DOHH2 (cell line): ENCODE results near the gene MAP9.

Source experiments
- H3F3A ChIP-seq: fragments of 200-600 bp; sonication (generic), shearing (Covaris generic); 2 replicates; pipeline ENCODE4 v1.6.0; 2016; ENCODE audit warnings: antibody characterized with exemption, mild to moderate bottlenecking; ENCODE audit not compliant: control insufficient read depth, insufficient read depth
- H3K27ac ChIP-seq: fragments of 200-600 bp; sonication (generic); 2 replicates; pipeline ENCODE4 v1.5.1; 2014; ENCODE audit warnings: low read depth, mild to moderate bottlenecking, low read length, moderate library complexity
- H3K27me3 ChIP-seq: fragments of 200-600 bp; sonication (generic); 2 replicates; pipeline ENCODE4 v1.6.1; 2014; ENCODE audit warnings: mild to moderate bottlenecking, low read length, mixed read lengths; ENCODE audit not compliant: control insufficient read depth
- H3K36me3 ChIP-seq: fragments of 200-600 bp; sonication (generic); 2 replicates; pipeline ENCODE4 v1.6.1; 2014; ENCODE audit warnings: mild to moderate bottlenecking, low read length, moderate library complexity, mixed read lengths; ENCODE audit not compliant: control insufficient read depth
- H3K4me1 ChIP-seq: fragments of 200-600 bp; sonication (generic); 2 replicates; pipeline ENCODE4 v1.6.1; 2014; ENCODE audit warnings: mild to moderate bottlenecking, low read length, mixed read lengths; ENCODE audit not compliant: control insufficient read depth
- H3K4me2 ChIP-seq: fragments of 200-600 bp; sonication (generic); 2 replicates; pipeline ENCODE4 v1.6.0; 2014; ENCODE audit warnings: mild to moderate bottlenecking, low read length, moderate library complexity
- H3K4me3 ChIP-seq: fragments of 200-600 bp; sonication (generic); 2 replicates; pipeline ENCODE4 v1.5.1; 2014; ENCODE audit warnings: mild to moderate bottlenecking, low read length, mixed read lengths
- H3K79me2 ChIP-seq: fragments of 200-600 bp; sonication (generic); 2 replicates; pipeline ENCODE4 v1.6.1; 2014; ENCODE audit warnings: mild to moderate bottlenecking, low read length, mixed read lengths; ENCODE audit not compliant: control insufficient read depth
- H3K9me2 ChIP-seq: fragments of 200-600 bp; sonication (generic); replicated peaks from 2 replicates; pipeline ENCODE4 v1.6.1; 2014; ENCODE audit warnings: mild to moderate bottlenecking, low read length, mixed read lengths; ENCODE audit not compliant: control insufficient read depth
- H3K9me3 ChIP-seq: fragments of 200-600 bp; sonication (generic); 2 replicates; pipeline ENCODE4 v1.6.1; 2014; ENCODE audit warnings: antibody characterized with exemption, low read length, mixed read lengths; ENCODE audit not compliant: control insufficient read depth, insufficient read depth
- H4K20me1 ChIP-seq: fragments of 200-600 bp; sonication (generic); 2 replicates; pipeline ENCODE4 v1.6.0; 2014; ENCODE audit warnings: low read depth, mild to moderate bottlenecking, antibody characterized with exemption, low read length, moderate library complexity; ENCODE audit not compliant: control insufficient read depth, insufficient read depth
- EZH2phosphoT487 ChIP-seq: fragments of 200-600 bp; sonication (generic); IDR thresholded peaks from 2 replicates; pipeline ENCODE4 v1.6.1; 2017; ENCODE audit warnings: borderline replicate concordance, mild to moderate bottlenecking, antibody characterized with exemption, low read length, moderate library complexity, mixed read lengths
- TF ChIP-seq, protein P1 (sequence below): fragments of 200-600 bp; sonication (generic); IDR thresholded peaks from one replicate; pipeline ENCODE4 v1.5.1; 2014; ENCODE audit warnings: antibody characterized with exemption, mild to moderate bottlenecking, low read depth, low read length; ENCODE audit not compliant: poor library complexity, severe bottlenecking

The MAP9 gene

DNA sequence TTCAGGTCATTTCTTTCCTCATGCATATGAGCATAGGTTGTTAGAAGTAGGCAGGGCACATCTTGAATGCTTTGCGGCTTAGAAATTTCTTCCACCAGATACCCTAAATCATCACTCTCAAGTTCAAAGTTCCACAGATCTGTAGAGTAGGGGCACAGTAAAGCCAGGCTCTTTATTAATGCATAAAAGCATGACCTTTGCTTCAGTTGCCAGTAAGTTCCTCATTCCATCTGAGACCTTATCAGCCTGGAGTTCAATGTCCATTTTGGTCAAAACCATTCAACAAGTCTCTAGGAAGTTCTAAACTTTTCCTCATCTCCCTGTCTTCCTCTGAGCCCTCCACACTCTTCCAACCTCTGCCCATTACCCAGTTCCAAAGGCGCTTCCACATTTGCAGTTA is 77.7 kb downstream of the MAP9 start:
- no peak overlapping the region for H3K4me3 ChIP-seq
- no peak overlapping the region for H3K4me2 ChIP-seq
- no peaks in the 10 kb centered on the region for H4K20me1 ChIP-seq
- TF ChIP-seq, protein P1, sequence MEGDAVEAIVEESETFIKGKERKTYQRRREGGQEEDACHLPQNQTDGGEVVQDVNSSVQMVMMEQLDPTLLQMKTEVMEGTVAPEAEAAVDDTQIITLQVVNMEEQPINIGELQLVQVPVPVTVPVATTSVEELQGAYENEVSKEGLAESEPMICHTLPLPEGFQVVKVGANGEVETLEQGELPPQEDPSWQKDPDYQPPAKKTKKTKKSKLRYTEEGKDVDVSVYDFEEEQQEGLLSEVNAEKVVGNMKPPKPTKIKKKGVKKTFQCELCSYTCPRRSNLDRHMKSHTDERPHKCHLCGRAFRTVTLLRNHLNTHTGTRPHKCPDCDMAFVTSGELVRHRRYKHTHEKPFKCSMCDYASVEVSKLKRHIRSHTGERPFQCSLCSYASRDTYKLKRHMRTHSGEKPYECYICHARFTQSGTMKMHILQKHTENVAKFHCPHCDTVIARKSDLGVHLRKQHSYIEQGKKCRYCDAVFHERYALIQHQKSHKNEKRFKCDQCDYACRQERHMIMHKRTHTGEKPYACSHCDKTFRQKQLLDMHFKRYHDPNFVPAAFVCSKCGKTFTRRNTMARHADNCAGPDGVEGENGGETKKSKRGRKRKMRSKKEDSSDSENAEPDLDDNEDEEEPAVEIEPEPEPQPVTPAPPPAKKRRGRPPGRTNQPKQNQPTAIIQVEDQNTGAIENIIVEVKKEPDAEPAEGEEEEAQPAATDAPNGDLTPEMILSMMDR = no peak
- no peak for TF ChIP-seq EZH2phosphoT487
- H3K36me3 ChIP-seq = no peaks in the 10 kb centered on the region
- peaks cover 8% of the 10 kb centered on the region; the same call in 1 of the 2 replicates for H3K9me3 ChIP-seq
- H3F3A ChIP-seq = no peaks in the 10 kb centered on the region
- H3K27ac ChIP-seq = no peak overlapping the region
- no peaks in the 10 kb centered on the region for H3K4me1 ChIP-seq
- no peaks in the 10 kb centered on the region for H3K27me3 ChIP-seq
- no peaks in the 10 kb centered on the region for H3K9me2 ChIP-seq
- H3K79me2 ChIP-seq = no peaks in the 10 kb centered on the region
